GM18519 (cell line): ENCODE measurements around the gene CCL5.

ENCODE experiments used
- ATAC-seq: cut with Tn5 transposase; IDR thresholded peaks from one replicate; pipeline ENCODE4 v1.9.1; 2021; ENCODE audit warnings: mild to moderate bottlenecking, moderate library complexity; ENCODE audit not compliant: unreplicated experiment, low FRiP score

Gene CCL5

GRCh38 chr17:35879773-35880654, at the start of gene CCL5:
Gene CCL5, minus strand, starts transcription at chr17:35880360.
- ATAC-seq = peak; percentile 73

- no peak for ATAC-seq
These were observed 47.6 kb upstream of the CCL5 start for GRCh38 chr17:35927714-35928113.

- no peak for ATAC-seq
These were observed 43.5 kb upstream of the CCL5 start for GRCh38 chr17:35923609-35924114.

GRCh38 chr17:35920229-35920628, 40.1 kb upstream of the CCL5 start:
- no peak for ATAC-seq

- no peak for ATAC-seq
These were observed 38.5 kb upstream of the CCL5 start for GRCh38 chr17:35918665-35919064.

- no peak for ATAC-seq
These were observed 37.5 kb upstream of the CCL5 start for GRCh38 chr17:35917519-35918213.

GRCh38 chr17:35915153-35915964, 35.2 kb upstream of the CCL5 start:
- no peak for ATAC-seq

- ATAC-seq = no peak
These were observed 34.2 kb upstream of the CCL5 start for GRCh38 chr17:35914354-35914753.

GRCh38 chr17:35913609-35914008, 33.4 kb upstream of the CCL5 start:
- no peak for ATAC-seq

- ATAC-seq = no peak
These were observed 32.8 kb upstream of the CCL5 start for GRCh38 chr17:35912942-35913341.

GRCh38 chr17:35912339-35912912, 32.3 kb upstream of the CCL5 start:
- ATAC-seq = no peak

- ATAC-seq = no peak
These were observed 29.2 kb upstream of the CCL5 start for GRCh38 chr17:35909408-35909807.

GRCh38 chr17:35907691-35908090, 27.5 kb upstream of the CCL5 start:
- ATAC-seq = no peak

- no peak for ATAC-seq
These were observed 26.9 kb upstream of the CCL5 start for GRCh38 chr17:35906926-35907637.

GRCh38 chr17:35906191-35906925, 26.2 kb upstream of the CCL5 start:
- ATAC-seq = no peak

GRCh38 chr17:35903451-35903850, 23.3 kb upstream of the CCL5 start:
- no peak for ATAC-seq

GRCh38 chr17:35901631-35902175, 21.5 kb upstream of the CCL5 start:
- no peak for ATAC-seq

- no peak for ATAC-seq
These were observed 20.7 kb upstream of the CCL5 start for GRCh38 chr17:35900708-35901480.
